ENCODE measurements around the gene AQP6. TPM values are rescaled to one million over a fixed set of nuclear protein-coding genes. Genes with fewer than 3 reads are reported as not detected.

Gene AQP6
- total and polyA plus RNA-seq, 8 donors, result 0.06 to 0.31 (median 0.14) TPM; not detected in 4

GRCh38 chr12:50021031-50021430 lies 48.3 kb downstream of the AQP6 start:
- no peak for FAIRE-seq
- Histone ChIP-seq H3K27ac (no peak overlapping the region), H3K4me3 (no peak overlapping the region), H3K9me3 (no peaks in the 10 kb centered on the region), H3K4me1 (no peaks in the 10 kb centered on the region), H3K27me3 (no peaks in the 10 kb centered on the region), H3K36me3 (no peaks in the 10 kb centered on the region)
- WGBS, 2 donors, result 68 to 76% methylated on average over 4 of the region's 4 CpGs
- no peak for TF ChIP-seq CTCF (IDR thresholded peaks at IDR 0.05)
- no peak for DNase-seq
- intact Hi-C loops (cut with DNase I), result no loop called here
- ATAC-seq, result no peak

GRCh38 chr12:50022903-50023302 lies 50.2 kb downstream of the AQP6 start:
- Histone ChIP-seq H3K9me3 (no peaks in the 10 kb centered on the region), H3K27me3 (no peaks in the 10 kb centered on the region), H3K27ac (no peak overlapping the region), H3K36me3 (no peaks in the 10 kb centered on the region), H3K4me3 (no peak overlapping the region), H3K4me1 (no peaks in the 10 kb centered on the region)
- intact Hi-C loops (cut with DNase I), result no loop called here
- TF ChIP-seq CTCF (IDR thresholded peaks at IDR 0.05), result no peak
- DNase-seq (no peak), FAIRE-seq (no peak), ATAC-seq (no peak)
- 97 to 100% methylated on average over 1 of the region's 1 CpG for WGBS, 2 donors

GRCh38 chr12:50024227-50024626 lies 51.5 kb downstream of the AQP6 start:
- no peak for DNase-seq
- no peak overlapping the region for H3K4me3 ChIP-seq
- H3K4me1 ChIP-seq, result no peaks in the 10 kb centered on the region
- H3K36me3 ChIP-seq, result no peaks in the 10 kb centered on the region
- ATAC-seq, result no peak
- H3K27ac ChIP-seq, result no peak overlapping the region
- FAIRE-seq, result no peak
- no peaks in the 10 kb centered on the region for H3K9me3 ChIP-seq
- intact Hi-C loops (cut with DNase I), result no loop called here
- H3K27me3 ChIP-seq, result no peaks in the 10 kb centered on the region
- WGBS, 2 donors, result 58 to 66% methylated on average over 8 of the region's 8 CpGs
- TF ChIP-seq CTCF (IDR thresholded peaks at IDR 0.05), result no peak

- ATAC-seq (peak in 3 of 4 donors; percentile 4 to 26 (median 17)), FAIRE-seq (no peak), DNase-seq (no peak)
- Histone ChIP-seq H3K27me3 (no peaks in the 10 kb centered on the region), H3K4me1 (no peaks in the 10 kb centered on the region), H3K4me3 (peak overlapping the region; percentile 20 to 70 (median 66)), H3K27ac (no peak overlapping the region), H3K9me3 (no peaks in the 10 kb centered on the region), H3K36me3 (no peaks in the 10 kb centered on the region)
- intact Hi-C loops (cut with DNase I), result no loop called here
- TF ChIP-seq CTCF (IDR thresholded peaks at IDR 0.05), result no peak
- 1 to 2% methylated on average over 16 of the region's 16 CpGs for WGBS, 2 donors
Measured at GRCh38 chr12:50024805-50025186, 52.0 kb downstream of the AQP6 start.

GRCh38 chr12:50025187-50026059 lies 52.7 kb downstream of the AQP6 start, which contains the start of gene RACGAP1:
Gene RACGAP1 (minus strand): TSS chr12:50025494. CDS start chr12:50016715, 8,779 bp downstream.
- no peak for TF ChIP-seq CTCF (IDR thresholded peaks at IDR 0.05)
- intact Hi-C loops (cut with DNase I), result no loop called here
- no peaks in the 10 kb centered on the region for H3K9me3 ChIP-seq
- H3K4me1 ChIP-seq, result no peaks in the 10 kb centered on the region
- DNase-seq (peak; percentile 90 to 98 (median 96)), FAIRE-seq (peak; percentile 96), ATAC-seq (peak; percentile 98 to 100 (median 100))
- no peaks in the 10 kb centered on the region for H3K27me3 ChIP-seq
- H3K4me3 ChIP-seq, result peak within 1 kb of the TSS; percentile 20 to 70 (median 66)
- H3K27ac ChIP-seq, result no peak within 1 kb of the TSS
- no peaks in the 10 kb centered on the region for H3K36me3 ChIP-seq
- WGBS, 2 donors, result 4 to 5% methylated on average over 47 of the region's 47 CpGs
